ENCODE results near the gene CECR2.

The CECR2 gene

GRCh38 chr22:17569971-17570511 is 200.8 kb downstream of the CECR2 start:
- DNase-seq (ENCODE audit: low read depth in 2 of 2): no peak

- no peak for DNase-seq (ENCODE audit: low read depth in 2 of 2)
Observed at GRCh38 chr22:17570851-17571631, 201.8 kb downstream of the CECR2 start.

DNA sequence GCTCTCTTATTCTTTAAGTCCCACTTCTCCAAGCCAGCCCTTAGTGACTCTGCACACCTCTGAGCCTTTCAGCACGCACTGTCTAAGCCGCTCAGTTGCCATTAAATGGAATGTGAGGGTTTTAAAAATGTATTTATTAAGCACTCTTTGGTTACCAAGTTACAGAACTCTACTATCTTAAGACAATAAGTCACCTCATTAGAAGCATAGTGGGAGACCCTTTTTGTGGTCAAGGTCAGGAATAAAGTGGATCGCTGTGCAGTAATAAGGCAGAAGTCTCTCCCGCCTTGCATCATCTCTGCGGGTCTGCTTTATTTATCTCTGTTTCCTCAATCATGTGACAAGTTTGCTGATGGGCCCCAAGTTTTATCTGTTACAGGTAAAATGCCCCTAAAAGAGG is 205.9 kb downstream of the CECR2 start:
- no peak for DNase-seq (ENCODE audit: low read depth in 2 of 2)

GRCh38 chr22:17575681-17576080 is 206.4 kb downstream of the CECR2 start:
- DNase-seq (ENCODE audit: low read depth in 2 of 2): no peak

DNA sequence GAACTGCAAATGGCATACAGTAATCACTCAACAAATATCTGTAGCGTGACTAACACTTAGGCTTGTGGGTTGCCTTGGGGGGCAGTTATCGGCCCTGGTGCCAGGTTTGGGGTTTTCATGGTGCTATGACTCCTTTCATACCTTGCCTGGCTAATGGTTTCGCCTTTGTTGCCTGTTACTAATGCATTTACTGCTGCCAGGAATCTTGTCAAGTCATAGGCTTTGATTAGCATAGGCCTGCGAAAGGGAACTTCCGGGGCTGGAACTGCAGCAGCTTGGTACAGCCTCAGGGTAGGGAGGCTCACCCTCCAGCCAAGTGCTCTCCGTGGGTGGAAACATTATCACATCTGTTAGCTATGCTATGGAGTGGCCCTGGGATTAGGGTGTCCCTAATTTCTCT is 207.2 kb downstream of the CECR2 start:
- DNase-seq (ENCODE audit: low read depth in 2 of 2): no peak

- DNase-seq (ENCODE audit: low read depth in 2 of 2): no peak
Observed at GRCh38 chr22:17578136-17578754, 209.0 kb downstream of the CECR2 start.

DNA sequence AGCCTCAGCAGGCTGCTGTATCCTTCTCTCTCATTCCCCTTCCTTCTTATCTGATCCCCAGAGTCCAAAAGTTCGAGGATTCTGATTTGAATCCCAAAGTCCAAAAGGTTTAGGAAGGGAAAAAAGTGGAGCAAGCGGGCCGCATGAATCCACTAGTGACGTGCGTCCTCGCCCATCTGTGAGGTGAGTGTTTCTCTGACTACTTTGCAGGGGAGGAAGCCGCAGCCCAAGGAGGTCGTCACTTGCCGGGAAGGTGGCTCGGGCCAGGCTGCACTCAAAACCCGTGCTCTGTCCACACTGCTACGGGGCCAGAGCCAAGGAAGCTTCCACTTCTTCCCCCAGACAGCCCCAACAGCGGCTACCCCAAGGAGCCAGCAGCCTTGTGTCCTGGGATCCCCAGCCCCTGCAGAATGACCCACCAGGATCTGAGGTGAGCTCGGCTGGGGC is 210.3 kb downstream of the CECR2 start:
- DNase-seq (ENCODE audit: low read depth in 2 of 2): no peak

- no peak for DNase-seq (ENCODE audit: low read depth in 2 of 2)
Observed at GRCh38 chr22:17580441-17581031, 211.3 kb downstream of the CECR2 start.

DNA sequence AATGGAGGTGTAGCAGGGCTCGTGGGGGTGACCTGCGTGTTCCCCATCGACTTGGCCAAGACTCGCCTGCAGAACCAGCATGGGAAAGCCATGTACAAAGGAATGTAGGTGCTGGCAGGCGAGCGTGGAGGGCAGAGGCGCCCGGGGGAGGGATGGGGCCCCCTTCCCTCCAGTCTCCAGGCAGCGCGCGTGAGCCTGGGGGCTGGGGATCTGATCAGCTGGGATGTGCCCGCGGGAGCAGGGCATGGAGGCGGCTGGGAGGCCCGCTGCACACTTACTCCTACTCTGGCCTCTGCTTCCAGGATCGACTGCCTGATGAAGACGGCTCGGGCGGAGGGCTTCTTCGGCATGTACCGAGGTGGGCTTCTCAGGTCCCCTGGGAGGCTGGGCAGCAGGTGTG is 211.8 kb downstream of the CECR2 start:
- DNase-seq (ENCODE audit: low read depth in 2 of 2): no peak

GRCh38 chr22:17581631-17582030 is 212.4 kb downstream of the CECR2 start:
- DNase-seq (ENCODE audit: low read depth in 2 of 2): no peak

- no peak for DNase-seq (ENCODE audit: low read depth in 2 of 2)
Observed at GRCh38 chr22:17583151-17583550, 213.9 kb downstream of the CECR2 start.

GRCh38 chr22:17586831-17587440 is 217.7 kb downstream of the CECR2 start:
- DNase-seq (ENCODE audit: low read depth in 2 of 2): no peak

- no peak for DNase-seq (ENCODE audit: low read depth in 2 of 2)
Observed at GRCh38 chr22:17587629-17588028, 218.4 kb downstream of the CECR2 start.

GRCh38 chr22:17588606-17589005 is 219.3 kb downstream of the CECR2 start:
- DNase-seq (ENCODE audit: low read depth in 2 of 2): no peak

GRCh38 chr22:17589810-17590375 is 220.6 kb downstream of the CECR2 start:
- no peak for DNase-seq (ENCODE audit: low read depth in 2 of 2)

DNA sequence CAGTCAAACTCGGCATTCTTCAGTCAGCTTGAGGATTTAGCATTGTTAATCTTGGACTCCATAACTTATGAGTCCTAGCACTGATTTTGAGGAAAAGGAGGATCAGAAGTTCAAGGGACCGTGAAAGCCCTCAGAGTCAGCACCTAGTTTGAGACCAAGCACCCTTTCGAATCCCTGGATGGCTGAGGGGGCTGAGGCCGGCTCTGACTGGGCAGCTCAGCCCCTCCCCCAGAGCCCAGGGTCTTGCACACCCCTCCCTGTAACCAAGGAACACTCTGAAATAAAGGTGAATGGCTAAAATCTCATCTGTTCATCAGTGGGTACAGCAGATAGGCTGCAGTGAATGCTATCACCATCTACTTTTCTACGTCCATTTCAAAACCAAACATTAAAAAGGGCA is 221.3 kb downstream of the CECR2 start:
- DNase-seq (ENCODE audit: low read depth in 2 of 2): no peak

GRCh38 chr22:17592201-17592600 is 222.9 kb downstream of the CECR2 start:
- no peak for DNase-seq (ENCODE audit: low read depth in 2 of 2)

DNA sequence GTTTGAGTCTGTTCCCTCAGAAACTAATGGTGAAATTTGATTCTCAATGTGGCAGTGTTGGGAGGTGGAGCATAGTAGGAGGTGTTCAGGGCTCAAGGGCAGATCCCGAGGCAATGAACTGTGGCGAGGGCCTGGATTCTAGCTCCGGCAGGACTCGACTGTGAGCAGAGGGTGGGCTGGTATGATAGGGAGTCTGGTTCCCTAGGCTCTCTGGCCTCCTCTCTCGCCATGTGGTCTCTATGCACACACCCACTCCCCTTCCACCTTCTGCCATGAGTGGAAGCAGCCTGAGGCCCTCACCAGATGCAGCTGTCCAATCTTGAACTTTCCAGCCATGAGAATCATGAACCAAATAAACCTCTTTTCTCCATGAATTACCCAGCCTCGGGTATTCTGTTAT is 227.0 kb downstream of the CECR2 start:
- no peak for DNase-seq (ENCODE audit: low read depth in 2 of 2)

DNA sequence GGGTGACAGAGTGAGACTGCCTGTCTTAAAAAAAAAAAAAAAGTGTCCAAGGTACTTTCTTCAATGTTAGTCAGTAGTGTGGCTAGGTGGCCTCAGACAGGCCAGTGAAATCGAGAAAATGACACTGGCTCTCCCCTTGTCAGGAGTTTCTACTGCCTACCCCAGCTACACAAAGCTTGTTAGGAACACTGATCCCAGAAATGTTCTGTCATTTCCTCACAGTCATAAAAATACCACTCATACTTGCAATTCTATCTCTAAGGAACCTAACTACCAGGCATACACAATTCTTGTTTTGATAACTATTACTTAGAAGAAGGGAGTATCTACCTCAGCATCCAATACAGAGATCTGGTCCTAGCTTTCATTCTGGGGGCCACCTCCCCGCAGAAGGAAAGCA is 228.0 kb downstream of the CECR2 start:
- no peak for DNase-seq (ENCODE audit: low read depth in 2 of 2)

GRCh38 chr22:17598318-17598717 is 229.1 kb downstream of the CECR2 start:
- DNase-seq (ENCODE audit: low read depth in 2 of 2): no peak

DNA sequence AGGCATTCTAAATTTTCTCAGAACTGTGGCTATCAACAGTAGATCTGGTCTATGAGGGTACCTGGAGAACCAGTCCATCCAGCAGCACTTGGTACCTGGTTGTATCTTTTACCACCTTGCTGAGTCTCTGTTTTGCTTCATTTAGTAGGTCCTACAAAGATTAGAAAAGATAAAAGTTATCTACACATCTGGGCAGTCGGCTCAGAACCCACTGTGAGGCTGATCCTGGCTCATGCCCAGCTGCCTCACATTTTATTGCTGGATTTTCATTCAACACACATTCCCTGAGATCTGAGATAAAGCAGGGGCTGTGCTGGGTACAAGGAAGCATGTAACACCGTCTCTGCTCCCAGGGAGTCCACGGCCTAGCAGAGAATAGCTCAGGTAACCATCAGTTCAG is 231.8 kb downstream of the CECR2 start:
- DNase-seq (ENCODE audit: low read depth in 2 of 2): no peak

DNA sequence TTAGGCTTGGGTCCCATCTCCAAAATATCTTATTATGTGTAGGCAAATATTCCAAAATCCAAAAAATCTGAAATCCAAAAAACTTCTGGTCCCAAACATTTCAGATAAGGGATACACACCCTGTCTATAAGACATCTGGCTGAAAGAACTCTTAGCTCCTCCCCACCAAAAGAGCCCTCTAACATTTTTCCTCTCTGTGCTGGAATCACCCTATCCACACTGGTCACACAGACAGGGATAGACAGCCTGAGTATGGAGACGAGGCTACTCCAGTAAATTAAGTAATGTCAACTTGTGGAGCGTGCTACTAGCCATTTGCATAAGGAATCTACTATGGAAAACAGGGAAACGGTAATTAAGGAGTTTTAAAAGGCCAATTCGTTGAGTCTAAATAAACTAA is 234.4 kb downstream of the CECR2 start:
- no peak for DNase-seq (ENCODE audit: low read depth in 2 of 2)

Data from activated CD4-positive, alpha-beta T cell treated with anti-CD3 and anti-CD28 coated beads for 24 hours (primary cell).